GOT3 (cell line): ENCODE data around the gene AHNAK2.
"Not testable (repeated sequence)": the region's sequence is repeated elsewhere in the genome, so short reads cannot be mapped to it uniquely, and the experiment has no call there.

Source experiments
- DNase-seq: peaks from one replicate; lab custom pipeline; 2025; ENCODE audit warnings: mixed read lengths; lab: John Stamatoyannopoulos, UW

The AHNAK2 gene

DNA sequence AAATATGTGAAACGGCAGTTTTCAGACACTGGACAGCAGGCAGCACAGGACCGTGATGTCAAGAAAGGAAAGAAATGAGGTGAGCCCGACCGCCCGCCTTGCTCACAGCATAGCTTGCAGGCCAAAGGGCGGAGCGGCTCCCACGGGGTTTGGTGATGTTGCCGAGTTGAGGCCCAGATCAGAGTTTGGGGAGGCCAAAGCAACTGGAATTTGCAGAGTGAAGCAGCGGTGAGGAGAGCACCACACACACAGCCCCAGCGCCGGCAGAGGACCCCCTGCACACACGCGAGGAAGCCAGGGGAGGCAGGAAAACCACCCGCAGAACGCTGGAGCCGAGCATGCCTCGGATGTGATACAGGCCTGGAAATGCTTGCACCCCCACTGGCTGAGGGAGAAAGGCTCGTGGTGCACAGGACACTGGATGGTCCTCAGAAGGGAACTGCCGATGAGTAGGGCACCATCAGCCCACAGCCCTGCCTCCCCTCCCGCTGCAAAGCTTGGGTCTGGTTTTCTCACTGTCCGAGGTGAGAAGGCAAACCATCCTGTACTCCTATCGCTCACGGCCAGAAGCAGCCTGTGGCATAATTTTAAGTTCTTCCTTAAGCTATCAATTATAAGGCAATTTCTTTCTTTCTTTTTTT, 79.2 kb downstream of the AHNAK2 start:
- DNase-seq: no peak

GRCh38 chr14:104898195-104898558, 80.0 kb downstream of the AHNAK2 start:
- no peak for DNase-seq

- DNase-seq: no peak
These were observed 80.6 kb downstream of the AHNAK2 start for GRCh38 chr14:104897330-104898194.

DNA sequence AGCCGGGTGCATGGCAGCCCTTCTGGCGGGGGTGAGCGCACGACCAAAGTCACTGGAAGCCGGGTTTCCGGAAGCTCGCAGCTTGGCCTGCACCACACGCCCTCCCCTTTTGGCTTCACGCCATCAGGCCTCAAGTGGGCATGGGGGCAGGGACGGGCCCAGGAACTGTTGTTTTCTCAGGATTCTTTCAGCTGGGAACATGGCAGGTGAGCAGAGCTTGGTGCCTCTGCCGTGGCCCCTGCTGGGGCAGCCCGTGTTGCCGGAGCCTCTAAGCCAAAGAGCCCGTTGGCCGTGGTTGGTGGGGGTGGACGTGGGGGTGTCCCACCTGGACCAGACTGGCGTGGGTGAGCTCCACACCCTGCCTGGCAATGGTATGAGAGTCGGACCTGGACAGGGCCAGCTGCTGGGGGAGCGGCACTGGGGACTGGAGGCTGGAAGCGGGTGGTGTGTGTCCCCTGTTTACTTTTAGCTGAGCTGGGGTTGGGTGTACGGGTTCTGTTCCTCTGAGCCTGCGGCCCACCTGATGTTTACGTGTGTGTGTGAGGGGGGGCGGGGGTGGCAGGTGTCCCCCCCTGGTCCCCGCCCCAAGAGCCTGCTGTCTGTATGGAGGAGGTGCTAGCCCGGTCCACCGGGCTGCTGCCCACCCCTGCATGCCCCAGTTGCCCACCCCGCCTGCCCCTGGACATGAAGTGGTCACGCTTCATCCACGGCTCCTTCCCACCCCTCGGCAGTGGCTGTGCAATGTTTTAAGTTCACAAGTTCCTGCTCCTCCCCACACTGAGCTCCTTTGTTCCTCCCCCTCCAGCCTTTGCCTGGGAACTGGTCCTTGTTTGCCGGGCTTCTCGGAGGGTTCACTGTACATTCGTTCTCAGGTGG, 82.2 kb downstream of the AHNAK2 start:
- DNase-seq: no peak

DNA sequence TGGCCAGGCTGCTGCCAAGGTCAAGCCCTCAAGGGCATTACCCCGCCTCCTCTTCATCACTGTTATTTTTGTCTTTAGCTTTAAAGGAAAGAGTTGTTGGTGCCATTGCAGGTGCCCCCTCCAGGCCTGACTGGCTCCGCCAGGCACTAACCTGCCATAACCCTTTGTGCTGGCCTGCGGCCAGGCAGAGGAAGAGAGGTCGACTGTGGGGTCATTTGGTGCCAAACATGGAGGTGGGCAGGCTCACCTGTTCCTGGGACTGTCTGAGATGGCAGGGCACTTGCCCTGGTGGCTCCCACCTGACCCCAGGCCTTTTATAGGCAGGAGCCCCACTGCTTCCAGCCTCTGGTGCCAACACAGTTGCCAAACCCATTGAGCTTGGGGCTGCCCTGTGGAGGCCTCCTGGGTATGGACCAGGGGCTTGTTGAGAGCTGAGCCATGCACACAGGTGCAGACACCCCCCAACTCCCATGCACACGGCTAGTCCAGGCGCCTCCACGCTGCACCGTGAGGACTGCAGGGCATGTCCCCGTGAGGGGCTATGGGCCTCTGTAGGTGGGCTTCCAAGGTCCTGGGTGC, 82.9 kb downstream of the AHNAK2 start:
- no peak for DNase-seq

DNA sequence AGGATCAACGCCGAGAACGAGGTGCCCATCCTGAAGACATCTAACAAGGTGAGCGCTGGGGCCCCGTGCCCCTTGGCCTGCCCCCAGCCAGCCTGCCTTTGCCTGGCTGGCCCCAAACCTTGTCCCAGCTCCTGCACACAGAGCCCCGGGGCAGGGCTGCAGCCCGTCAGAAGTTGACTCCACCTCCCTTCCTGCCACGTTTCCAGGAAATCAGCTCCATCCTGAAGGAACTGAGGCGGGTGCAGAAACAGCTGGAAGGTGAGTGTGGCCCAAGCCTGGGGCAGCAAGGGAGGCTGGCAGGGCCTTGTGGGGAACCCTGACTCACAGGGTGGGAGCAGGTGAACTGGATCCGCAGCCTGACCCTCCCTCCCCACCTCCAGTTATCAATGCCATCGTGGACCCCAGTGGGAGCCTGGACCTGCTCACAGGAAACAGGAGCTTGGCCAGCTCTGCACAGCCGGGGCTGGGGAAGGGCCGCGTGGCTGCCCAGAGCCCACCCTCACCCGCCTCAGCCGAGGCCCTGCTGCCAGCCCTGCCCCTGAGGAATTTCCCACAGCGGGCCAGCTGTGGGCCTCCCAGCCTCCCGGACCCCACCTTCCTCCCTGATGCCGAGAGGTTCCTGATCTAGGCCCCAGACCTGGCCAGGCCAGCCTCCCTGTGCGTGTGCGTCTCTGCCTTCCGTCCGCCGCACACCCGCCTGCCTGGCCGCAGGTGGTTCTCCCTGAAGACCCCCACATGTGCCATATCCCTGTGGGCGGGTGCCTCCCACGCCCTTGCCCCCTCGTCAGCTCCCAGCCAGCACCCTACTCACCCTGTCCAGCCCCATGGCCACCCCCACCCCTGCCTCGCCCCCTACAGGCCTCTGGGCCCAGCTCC, 83.6 kb downstream of the AHNAK2 start:
- no peak for DNase-seq

DNA sequence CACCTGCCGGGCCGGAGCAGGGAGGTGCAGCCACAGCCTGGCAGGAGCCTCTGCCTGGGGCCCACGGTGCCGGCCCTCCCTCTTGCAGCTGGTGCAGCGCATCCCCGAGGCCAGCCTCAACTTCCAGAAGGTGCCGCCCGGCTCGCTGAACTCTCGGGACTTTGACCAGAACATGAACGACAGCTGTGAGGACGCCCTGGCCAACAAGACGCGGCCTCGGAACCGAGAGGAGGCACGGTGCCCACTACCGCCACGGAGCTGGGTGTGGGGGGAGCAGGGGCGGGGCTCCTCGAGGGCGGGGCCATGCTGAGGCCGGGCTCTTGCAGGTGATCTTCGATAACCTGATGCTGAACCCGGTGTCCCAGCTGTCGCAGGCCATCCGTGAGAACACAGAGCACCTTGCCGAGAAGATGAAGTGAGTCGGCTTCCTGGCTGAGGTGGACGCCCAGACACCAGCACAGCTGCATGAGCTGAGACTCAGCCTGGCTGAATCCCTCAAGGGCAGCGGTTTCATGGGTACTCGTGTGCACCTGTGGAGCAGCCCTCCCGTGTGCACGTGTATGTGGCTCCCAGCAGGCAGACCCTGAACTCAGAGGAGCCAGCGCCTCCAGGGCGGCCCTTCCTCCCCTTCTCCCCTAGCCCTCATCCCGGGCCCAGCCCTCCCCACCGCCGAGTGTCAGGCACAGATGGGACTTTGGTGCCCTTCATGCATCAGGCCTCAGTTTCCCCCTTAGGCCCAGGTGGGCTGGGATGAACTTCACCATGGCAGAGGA, 84.6 kb downstream of the AHNAK2 start:
- DNase-seq: no peak

DNA sequence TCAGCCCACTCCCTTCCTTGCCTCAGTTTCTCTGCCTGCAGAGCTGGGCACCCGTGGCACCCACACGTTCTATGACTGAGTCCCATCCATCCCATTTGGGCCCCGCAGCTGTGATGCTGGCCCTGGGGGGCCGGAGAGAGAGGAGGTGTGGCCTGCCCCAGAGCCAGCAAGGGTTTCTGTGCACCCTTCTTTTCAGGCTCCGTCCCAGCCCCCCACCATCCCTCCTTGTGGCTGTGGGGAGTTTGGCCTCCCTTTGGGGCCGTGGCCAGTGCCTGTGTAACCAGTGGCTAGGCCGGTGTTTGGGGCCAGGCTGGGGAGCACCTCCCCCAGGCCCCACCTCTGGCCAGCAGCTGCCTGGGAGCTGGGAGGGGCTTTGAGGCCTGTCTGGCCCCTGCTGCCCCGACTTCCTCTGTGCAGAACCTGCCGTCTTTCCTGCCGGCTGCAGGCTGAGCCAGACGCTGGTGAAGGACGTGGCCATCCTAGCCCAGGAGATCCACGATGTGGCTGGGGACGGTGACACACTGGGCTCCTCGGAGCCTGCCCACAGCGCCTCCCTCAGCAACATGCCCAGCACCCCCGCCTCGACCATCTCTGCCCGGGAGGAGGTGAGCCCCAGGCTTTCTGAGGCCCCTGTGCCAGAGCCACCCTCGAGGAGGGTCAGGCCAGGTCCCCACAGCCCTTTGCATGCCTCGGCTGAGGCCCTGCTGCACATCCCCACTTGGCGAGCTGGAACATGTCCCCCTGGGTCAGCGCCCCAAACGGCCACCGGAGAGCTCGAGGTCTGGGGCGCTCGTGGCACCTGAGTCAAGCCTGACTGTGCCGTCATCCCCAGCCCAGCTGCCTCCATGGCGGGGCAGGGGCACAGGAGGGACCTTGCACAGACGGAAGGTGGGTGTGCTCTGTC, 85.4 kb downstream of the AHNAK2 start:
- no peak for DNase-seq

- DNase-seq: no peak
These were observed 86.3 kb downstream of the AHNAK2 start for GRCh38 chr14:104891664-104892530.

GRCh38 chr14:104891121-104891551, 87.0 kb downstream of the AHNAK2 start:
- DNase-seq: no peak

DNA sequence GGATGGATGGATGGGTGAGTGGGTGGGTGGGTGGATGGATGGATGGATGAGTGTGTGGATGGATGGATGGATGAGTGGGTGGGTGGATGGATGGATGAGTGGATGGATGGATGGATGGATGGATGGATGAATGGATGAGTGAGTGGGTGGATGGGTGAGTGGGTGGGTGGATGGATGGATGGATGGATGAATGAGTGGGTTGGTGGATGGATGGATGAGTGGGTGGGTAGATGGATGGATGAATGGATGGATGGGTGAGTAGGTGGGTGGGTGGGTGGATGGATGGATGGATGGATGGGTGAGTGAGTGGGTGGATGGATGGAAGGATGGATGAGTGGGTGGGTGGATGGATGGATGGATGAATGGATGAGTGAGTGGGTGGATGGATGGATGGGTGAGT, 87.9 kb downstream of the AHNAK2 start:
- not testable (repeated sequence) for DNase-seq

DNA sequence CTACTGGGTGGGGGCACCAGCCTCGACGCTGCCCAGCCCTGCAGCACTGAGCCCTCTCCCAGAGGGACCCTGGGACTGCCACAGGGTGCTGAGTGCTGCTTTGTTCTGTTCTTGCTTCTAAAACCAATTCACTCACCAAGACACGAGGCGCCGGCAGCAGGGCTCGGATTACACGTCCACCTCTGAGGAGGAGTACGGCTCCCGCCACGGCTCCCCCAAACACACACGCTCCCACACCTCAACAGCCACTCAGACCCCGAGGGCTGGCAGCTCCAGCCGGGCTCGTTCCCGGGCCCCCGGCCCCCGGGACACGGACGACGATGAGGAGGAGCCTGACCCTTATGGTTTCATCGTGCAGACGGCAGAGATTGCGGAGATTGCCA, 88.8 kb downstream of the AHNAK2 start:
- DNase-seq: no peak

DNA sequence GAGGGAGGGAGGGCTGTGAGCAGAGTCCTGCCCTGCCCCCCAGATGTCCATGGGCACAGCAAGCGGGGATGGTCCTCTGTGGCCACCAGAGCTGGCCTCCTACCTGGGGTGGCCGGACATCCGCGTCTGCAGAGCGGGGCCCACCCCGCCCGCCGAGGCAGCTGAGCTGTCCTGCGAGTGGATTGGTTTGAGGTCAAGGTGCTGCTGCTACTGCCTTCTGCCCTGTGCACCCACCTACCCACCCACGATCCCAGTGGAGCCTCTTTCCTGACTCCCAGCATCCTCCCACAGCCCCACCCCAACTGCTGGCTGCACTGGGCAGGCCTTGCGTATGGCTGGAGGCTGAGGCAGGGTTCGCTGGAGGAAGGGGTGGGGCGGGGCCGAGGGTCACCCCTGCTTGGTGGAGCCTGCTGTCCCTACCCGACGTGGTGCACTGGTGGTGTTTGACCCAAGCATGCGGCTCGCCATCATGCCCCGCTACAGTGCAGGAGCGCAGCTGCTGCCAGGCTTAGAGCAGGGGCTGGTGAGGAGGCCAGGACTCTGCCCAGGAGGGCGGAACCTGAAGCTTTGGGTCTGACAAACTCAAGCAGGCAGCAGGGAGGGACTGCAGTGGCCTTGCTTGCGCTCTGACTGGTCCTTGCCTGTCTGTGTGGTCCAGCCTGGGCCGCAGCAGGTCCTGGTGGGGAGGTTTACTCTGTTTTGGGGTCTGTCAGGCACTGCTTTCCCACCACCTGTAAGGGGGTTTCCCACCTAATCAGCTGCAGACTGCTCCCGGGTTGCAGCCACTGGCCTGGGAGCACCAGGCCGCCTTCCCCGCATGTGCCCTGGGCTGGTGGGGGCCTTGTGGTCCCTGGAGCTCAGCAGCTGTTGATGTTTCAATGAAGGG, 89.4 kb downstream of the AHNAK2 start:
- no peak for DNase-seq

DNA sequence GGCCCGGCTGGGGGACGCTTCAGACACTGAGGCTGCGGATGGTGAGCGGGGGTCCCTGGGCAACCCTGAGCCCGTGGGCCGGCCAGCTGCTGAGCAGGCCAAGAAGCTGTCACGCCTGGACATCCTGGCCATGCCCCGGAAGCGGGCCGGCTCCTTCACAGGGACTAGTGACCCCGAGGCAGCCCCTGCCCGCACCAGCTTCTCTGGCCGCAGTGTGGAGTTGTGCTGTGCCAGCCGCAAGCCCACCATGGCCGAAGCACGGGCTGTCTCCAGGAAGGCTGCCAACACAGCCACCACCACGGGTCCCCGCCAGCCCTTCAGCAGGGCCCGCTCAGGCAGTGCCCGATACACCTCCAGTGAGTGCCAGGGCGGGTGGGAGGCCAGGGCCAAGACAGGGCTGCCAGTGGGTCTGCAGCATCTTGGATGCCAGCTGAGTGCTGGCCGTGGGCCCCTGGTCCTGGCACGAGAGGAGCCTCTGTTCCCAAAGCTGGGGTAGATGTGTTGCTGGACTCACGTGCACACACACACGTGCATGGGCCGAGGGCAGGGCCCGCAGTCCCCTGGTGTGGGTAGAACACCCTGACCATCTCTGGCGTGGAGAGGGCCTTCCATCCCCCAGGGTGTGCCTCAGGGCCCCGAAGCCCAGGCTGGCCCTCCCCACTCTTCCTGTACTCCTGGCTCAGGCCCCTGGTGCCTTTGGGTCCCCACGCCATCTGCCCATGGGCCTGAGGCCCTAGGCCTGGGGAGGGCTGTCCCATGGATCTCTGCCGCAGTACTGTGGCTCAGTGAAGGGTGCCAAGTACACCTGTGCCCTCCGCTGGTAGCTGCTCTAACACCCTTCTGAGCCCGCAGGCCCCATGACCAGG, 90.3 kb downstream of the AHNAK2 start:
- DNase-seq: no peak
